Measurements from ENCODE around the gene ZNF407. TPM values are rescaled to one million over a fixed set of nuclear protein-coding genes. Genes with fewer than 3 reads are reported as not detected.

ZNF407 gene
- total RNA-seq, 2 experiments from 2014 or later: 11.4 TPM

DNA sequence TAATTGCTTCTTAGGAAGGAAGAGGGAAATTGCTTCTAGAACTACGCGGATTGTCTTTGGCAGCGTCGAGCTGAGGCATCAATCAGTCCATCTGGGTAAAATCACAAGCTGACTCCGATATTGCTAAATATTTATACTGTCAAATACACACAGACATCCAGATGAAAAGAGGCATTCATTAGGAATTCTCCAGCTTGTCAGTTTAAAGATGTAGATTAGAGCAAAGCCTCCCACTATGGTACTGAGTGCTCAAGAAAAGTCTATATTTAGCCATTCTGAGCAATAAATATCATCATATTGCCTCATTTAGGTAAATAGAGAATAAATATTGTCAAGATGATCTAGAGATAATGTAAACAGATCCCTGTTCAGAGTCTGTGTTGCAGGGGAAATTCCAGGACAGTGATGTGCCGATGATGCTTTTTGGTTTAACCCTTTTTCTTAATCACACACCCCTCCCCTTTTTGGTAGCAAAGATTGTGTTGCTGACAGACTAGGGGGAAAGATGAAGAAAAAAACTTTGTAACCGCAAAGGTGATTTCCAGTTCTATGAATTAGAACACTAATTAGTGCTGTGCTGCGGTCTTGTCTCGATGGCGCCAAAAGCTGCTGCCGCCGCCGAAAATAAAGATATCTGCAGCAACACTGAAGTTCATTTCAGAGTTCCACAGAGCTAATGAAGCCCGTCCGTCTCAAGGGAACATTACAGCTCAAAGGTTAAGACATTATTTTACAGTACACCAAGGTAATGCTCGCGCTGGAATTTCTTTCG, 439.4 kb downstream of the ZNF407 start:
- H3K27ac Mint-ChIP-seq: no peak overlapping the region
- H3K36me3 Mint-ChIP-seq (ENCODE audit: low read depth): no peaks in the 10 kb centered on the region

DNA sequence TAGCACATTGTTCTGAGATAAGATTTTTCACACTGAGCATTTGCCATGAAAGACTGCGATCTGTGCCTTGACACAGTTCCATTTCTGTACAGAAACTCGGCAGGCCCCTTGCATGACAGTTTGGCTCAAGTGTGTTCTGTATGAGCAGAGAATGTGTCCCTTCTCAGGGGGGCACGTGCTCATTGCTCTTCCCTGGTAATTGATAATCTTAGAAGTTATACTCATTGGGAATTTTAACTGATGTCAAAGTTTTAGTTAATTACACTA, 440.0 kb downstream of the ZNF407 start:
- Mint-ChIP-seq H3K9me3 (ENCODE audit: low read depth) (no peaks in the 10 kb centered on the region), H3K4me3 (no peak overlapping the region), H3K27me3 (no peaks in the 10 kb centered on the region), H3K27ac (no peak overlapping the region), H3K4me1 (peaks cover 7% of the 10 kb centered on the region), H3K36me3 (ENCODE audit: low read depth) (no peaks in the 10 kb centered on the region)
- no peak for DNase-seq
- ATAC-seq: no peak
- intact Hi-C loops (cut with DNase I, micrococcal nuclease): no loop called here
- ChIA-PET POLR2A (interaction anchor here (0.8 kb wide), 1 partner anchor 405 kb away, joined by 3 read pairs; no protein-coding TSS in a partner anchor), CTCF (no interaction called here)

More for the DNA sequence above, 439.4 kb downstream of the ZNF407 start:
- Mint-ChIP-seq H3K4me3 (no peak overlapping the region), H3K4me1 (peaks cover 7% of the 10 kb centered on the region), H3K27me3 (no peaks in the 10 kb centered on the region), H3K9me3 (ENCODE audit: low read depth) (no peaks in the 10 kb centered on the region)
- intact Hi-C loops (cut with DNase I, micrococcal nuclease): no loop called here
- CTCF ChIA-PET: no interaction called here
- POLR2A ChIA-PET: no interaction called here
- DNase-seq (no peak), ATAC-seq (no peak)

DNA sequence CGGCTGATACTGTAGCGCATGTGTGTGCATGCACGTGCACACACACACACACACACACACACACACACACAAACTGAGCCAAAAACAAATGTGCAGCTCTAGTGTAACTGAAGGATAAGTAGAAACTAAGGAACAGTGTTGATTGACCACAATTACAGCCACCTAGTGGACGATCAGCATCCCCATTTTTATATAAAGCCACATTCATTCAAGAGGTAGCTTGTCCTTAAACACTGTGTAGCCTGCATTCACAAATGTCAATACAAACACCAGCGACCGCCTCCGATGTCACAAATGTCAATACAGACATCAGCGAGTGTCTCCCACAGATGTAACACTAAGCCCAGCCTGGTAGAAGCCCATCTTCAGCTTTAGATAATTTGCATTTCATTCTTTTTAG, 443.9 kb downstream of the ZNF407 start:
- DNase-seq: no peak
- CTCF ChIA-PET: interaction anchor here (0.6 kb wide), 1 partner anchor 77 kb away, joined by 3 read pairs; no protein-coding TSS in a partner anchor
- no peak overlapping the region for H3K27ac Mint-ChIP-seq
- H3K4me1 Mint-ChIP-seq: no peaks in the 10 kb centered on the region
- H3K36me3 Mint-ChIP-seq (ENCODE audit: low read depth): no peaks in the 10 kb centered on the region
- no peaks in the 10 kb centered on the region for H3K27me3 Mint-ChIP-seq
- POLR2A ChIA-PET: no interaction called here
- ATAC-seq: no peak
- H3K4me3 Mint-ChIP-seq: no peak overlapping the region
- intact Hi-C loops (cut with DNase I, micrococcal nuclease): no loop called here
- no peaks in the 10 kb centered on the region for H3K9me3 Mint-ChIP-seq (ENCODE audit: low read depth)

DNA sequence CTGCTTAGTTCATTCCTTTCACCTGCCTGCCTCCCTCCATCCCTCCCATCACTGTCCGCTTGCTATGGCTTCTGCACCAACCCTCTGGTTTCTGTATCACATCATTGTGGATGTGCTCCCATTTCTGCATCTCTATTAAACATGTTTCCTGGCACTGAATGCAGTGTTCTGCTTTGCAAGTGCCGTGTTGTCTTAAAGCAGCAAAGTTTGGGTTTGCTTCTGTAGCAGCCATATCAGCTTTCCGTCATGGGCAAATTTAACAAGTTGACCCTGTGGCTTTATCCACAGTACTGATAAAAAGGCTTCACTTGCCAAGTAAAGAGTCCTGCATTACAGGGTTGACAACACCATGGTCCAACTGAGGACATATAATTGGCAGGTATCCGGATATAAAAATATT, 445.8 kb downstream of the ZNF407 start:
- intact Hi-C loops (cut with DNase I, micrococcal nuclease): no loop called here
- POLR2A ChIA-PET: no interaction called here
- Mint-ChIP-seq H3K27ac (no peak overlapping the region), H3K36me3 (ENCODE audit: low read depth) (no peaks in the 10 kb centered on the region), H3K27me3 (no peaks in the 10 kb centered on the region), H3K4me1 (no peaks in the 10 kb centered on the region), H3K9me3 (ENCODE audit: low read depth) (no peaks in the 10 kb centered on the region), H3K4me3 (no peak overlapping the region)
- CTCF ChIA-PET: interaction anchor here (0.6 to 0.7 kb wide), 2 partner anchors 13 to 302 kb away, joined by 3 read pairs; no protein-coding TSS in a partner anchor
- DNase-seq: no peak
- no peak for ATAC-seq

DNA sequence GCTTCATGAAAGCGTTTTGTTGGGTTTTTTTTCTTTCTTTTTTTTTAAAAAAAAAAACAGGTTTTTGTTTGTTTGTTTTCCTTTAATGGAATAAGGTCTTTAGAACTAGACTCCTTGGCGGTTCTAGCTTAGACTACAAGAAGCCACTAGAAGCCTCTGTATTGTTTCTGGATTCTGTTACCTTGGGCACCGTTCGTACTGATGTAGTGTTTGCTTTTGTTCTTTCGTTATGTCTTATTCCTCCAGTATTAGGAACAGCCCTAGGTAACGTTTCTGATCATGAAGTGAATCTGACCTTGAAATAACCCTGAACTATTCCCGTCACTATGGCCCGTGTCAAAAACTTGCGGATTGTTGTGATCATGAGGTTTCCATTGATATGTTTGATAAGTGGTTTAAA, 446.6 kb downstream of the ZNF407 start:
- no peaks in the 10 kb centered on the region for H3K4me1 Mint-ChIP-seq
- DNase-seq (no peak), ATAC-seq (no peak)
- H3K4me3 Mint-ChIP-seq: no peak overlapping the region
- no peaks in the 10 kb centered on the region for H3K27me3 Mint-ChIP-seq
- intact Hi-C loops (cut with DNase I, micrococcal nuclease): no loop called here
- H3K27ac Mint-ChIP-seq: no peak overlapping the region
- no peaks in the 10 kb centered on the region for H3K9me3 Mint-ChIP-seq (ENCODE audit: low read depth)
- ChIA-PET POLR2A (no interaction called here), CTCF (interaction anchor here (0.7 kb wide), 1 partner anchor 12 kb away, joined by 3 read pairs; no protein-coding TSS in a partner anchor)
- no peaks in the 10 kb centered on the region for H3K36me3 Mint-ChIP-seq (ENCODE audit: low read depth)

DNA sequence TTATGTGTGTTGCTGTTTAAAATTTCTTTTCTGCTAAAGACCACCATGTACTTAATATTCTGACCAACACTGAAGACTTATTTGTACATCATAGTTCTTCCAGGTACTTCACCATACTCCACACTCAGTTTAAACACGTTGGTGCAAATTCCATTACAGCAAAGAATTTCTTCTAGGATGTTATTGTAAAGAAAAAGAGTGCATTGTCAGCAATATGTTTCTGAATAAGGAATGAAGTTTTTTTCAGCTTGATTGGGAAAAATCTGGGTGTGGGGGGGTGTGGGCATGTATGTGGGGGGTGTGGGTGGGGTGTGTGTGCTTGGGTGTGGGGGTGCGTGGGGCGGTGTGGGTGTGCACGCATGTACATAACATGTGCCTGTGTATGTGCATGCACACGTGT, 447.1 kb downstream of the ZNF407 start:
- no peak for ATAC-seq
- CTCF ChIA-PET: no interaction called here
- Mint-ChIP-seq H3K27me3 (no peaks in the 10 kb centered on the region), H3K4me1 (no peaks in the 10 kb centered on the region), H3K27ac (no peak overlapping the region), H3K36me3 (ENCODE audit: low read depth) (no peaks in the 10 kb centered on the region), H3K4me3 (no peak overlapping the region), H3K9me3 (ENCODE audit: low read depth) (no peaks in the 10 kb centered on the region)
- intact Hi-C loops (cut with DNase I, micrococcal nuclease): no loop called here
- POLR2A ChIA-PET: no interaction called here
- no peak for DNase-seq

DNA sequence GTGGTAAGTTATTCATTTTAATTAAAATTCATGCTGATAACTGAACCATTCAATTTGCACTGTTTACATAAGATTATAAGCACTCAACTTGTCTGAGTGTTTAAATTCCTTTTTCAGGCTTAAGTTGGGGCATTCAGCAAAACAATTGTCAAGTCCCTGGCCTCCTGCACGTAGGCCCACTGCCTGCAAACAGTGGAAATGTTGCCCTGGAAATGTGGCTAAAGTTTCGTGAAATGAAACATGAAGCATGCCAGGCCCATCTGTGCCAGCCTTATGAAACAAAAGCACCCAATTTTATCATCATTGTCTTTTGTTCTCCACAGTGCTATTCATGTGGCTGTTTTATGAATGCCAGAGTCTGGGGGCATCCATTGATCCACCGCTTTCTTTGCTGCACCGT, 447.6 kb downstream of the ZNF407 start:
- Mint-ChIP-seq H3K27me3 (no peaks in the 10 kb centered on the region), H3K36me3 (ENCODE audit: low read depth) (no peaks in the 10 kb centered on the region), H3K9me3 (ENCODE audit: low read depth) (no peaks in the 10 kb centered on the region), H3K4me1 (no peaks in the 10 kb centered on the region), H3K27ac (no peak overlapping the region), H3K4me3 (no peak overlapping the region)
- DNase-seq (no peak), ATAC-seq (no peak)
- POLR2A ChIA-PET: no interaction called here
- intact Hi-C loops (cut with DNase I, micrococcal nuclease): no loop called here
- CTCF ChIA-PET: no interaction called here

DNA sequence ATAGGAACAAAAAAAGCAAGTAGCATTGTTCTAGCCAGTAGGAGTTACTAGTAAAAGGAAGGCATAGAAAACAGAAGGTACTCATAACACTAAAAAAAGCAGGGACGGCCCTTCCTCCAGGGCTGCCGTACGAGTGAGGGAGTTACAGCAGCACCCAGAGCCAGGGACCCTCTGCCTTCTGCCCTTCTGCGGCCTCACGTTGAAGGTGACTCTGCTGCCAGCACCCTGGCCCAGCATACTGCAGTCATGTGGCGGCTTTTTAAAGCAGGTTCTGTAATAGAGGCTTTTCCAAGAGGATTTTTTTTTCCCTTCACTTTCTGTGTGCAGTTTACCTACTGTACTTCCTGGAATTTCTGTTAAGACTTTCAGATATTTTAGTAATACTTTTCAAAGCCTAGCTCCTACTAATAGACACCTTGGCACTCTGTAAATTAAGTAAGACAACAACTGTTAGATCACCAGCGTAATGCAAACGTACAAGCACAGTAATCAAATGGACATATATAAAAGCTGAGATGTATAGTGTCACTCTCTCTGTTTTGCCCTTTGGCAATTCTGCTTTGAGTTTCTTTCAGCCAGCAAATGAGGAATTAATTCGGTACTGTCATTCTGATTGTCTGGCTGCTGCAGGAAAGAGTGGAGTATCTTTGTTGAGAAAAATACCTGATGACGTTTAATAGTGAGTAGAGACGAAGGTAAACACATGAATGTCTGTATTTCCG, 449.7 kb downstream of the ZNF407 start:
- H3K27ac Mint-ChIP-seq: no peak overlapping the region
- POLR2A ChIA-PET: no interaction called here
- H3K36me3 Mint-ChIP-seq (ENCODE audit: low read depth): no peaks in the 10 kb centered on the region
- DNase-seq (no peak), ATAC-seq (no peak)
- H3K4me3 Mint-ChIP-seq: no peak overlapping the region
- H3K27me3 Mint-ChIP-seq: no peaks in the 10 kb centered on the region
- no peaks in the 10 kb centered on the region for H3K4me1 Mint-ChIP-seq
- no peaks in the 10 kb centered on the region for H3K9me3 Mint-ChIP-seq (ENCODE audit: low read depth)
- CTCF ChIA-PET: no interaction called here
- intact Hi-C loops (cut with DNase I, micrococcal nuclease): no loop called here

DNA sequence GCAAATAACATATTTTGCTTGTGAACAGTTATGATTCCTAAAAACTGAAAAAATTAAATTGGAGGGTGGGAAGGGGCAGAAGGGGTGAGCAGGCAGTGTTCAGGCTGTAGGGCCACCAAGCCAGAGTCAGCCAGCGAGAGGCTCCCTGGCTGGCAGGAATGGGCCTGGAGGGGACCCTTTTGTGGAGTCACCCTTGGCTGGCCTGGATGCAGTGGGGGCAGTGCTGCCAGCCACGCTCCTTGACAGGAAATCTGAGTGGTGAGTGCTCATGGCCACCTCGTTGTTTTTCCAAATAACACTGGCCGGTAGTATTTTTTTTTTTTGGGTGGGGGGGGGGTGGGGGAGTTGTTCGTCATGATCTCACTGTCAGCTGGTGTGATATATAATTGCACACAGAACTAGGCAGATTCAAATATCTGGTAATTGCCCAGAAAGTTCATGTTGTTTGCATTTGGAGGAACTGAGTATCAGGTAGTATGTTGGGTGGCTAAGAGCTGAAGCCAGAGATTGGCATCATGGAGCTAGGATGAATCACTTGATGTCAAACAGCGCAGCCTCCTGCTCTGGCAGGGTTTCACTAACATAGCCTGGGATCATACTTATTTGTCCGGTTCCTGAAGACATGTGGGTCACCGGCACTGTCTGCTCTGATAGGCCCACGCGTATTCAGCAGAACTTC, 451.2 kb downstream of the ZNF407 start:
- Mint-ChIP-seq H3K36me3 (ENCODE audit: low read depth) (peaks cover 3% of the 10 kb centered on the region), H3K4me1 (no peaks in the 10 kb centered on the region), H3K27ac (no peak overlapping the region), H3K27me3 (no peaks in the 10 kb centered on the region), H3K9me3 (ENCODE audit: low read depth) (no peaks in the 10 kb centered on the region), H3K4me3 (no peak overlapping the region)
- DNase-seq (no peak), ATAC-seq (no peak)
- ChIA-PET CTCF (interaction anchor here (0.6 kb wide), 1 partner anchor 129 kb away, joined by 3 read pairs; no protein-coding TSS in a partner anchor), POLR2A (no interaction called here)
- intact Hi-C loops (cut with DNase I, micrococcal nuclease): no loop called here

DNA sequence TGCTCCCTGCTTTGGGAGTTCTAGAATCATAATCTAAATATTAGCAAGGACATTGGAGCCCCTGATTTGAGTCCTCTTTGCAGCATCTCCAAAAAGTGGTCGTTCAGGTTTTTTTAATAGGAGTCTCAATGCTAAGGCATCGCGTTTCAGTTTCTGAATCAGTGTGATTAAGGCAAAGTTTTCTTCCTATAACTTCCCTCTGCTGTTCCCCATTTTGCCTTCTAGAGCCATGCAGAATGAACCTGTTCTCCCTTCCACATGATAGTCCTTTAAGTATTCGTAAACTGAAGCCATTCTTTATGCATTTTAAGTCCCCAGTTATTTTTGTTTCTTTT, 451.8 kb downstream of the ZNF407 start:
- ATAC-seq (no peak), DNase-seq (no peak)
- Mint-ChIP-seq H3K27me3 (no peaks in the 10 kb centered on the region), H3K4me3 (no peak overlapping the region), H3K27ac (no peak overlapping the region), H3K4me1 (no peaks in the 10 kb centered on the region), H3K36me3 (ENCODE audit: low read depth) (peaks cover 3% of the 10 kb centered on the region), H3K9me3 (ENCODE audit: low read depth) (no peaks in the 10 kb centered on the region)
- ChIA-PET CTCF (no interaction called here), POLR2A (no interaction called here)
- intact Hi-C loops (cut with DNase I, micrococcal nuclease): no loop called here

DNA sequence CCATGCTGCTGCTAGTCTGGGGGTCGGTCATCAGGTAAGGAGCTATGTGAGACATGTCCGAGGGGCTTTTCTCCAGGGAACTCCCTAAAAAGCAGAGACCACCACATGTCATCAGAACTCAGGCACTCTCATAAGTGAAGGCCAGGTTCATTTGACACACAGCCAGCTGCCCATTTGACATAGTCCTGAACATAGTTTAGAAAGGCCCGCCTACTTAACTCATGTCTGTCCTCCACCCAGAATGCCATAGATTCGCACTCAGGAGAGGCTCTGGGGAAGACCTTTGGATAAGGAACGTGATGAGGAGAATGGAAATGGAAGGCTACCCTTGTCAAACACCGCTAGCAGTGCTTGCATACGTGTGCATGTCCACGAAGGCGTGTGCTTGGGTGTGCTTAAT, 454.1 kb downstream of the ZNF407 start:
- intact Hi-C loops (cut with DNase I, micrococcal nuclease): no loop called here
- Mint-ChIP-seq H3K4me3 (no peak overlapping the region), H3K36me3 (ENCODE audit: low read depth) (peaks cover 3% of the 10 kb centered on the region), H3K9me3 (ENCODE audit: low read depth) (no peaks in the 10 kb centered on the region), H3K4me1 (no peaks in the 10 kb centered on the region), H3K27ac (no peak overlapping the region), H3K27me3 (no peaks in the 10 kb centered on the region)
- DNase-seq (no peak), ATAC-seq (no peak)
- ChIA-PET POLR2A (no interaction called here), CTCF (interaction anchor here (0.8 kb wide), 1 partner anchor 12 kb away, joined by 5 read pairs; no protein-coding TSS in a partner anchor)

DNA sequence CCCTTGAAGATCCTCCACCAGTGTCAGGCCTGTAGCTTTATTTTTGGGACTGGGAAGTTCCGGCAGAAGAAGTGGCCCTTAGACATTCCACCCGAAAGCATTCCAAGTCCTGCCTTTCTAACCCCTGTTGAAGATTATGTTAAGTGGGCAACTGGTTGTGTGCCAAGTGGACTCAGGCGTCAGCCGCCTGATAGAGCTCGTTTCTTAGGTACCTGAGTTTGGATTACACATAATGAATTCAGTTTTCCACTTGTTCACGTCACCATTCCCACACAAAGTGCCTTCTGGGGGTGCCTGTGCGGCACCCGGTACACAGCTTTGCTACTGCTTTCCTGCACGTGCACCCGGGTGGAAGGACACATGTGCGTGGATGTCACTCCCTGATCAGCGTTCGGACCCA, 454.8 kb downstream of the ZNF407 start:
- Mint-ChIP-seq H3K36me3 (ENCODE audit: low read depth) (peaks cover 3% of the 10 kb centered on the region), H3K27me3 (no peaks in the 10 kb centered on the region), H3K4me1 (no peaks in the 10 kb centered on the region), H3K27ac (no peak overlapping the region), H3K4me3 (no peak overlapping the region), H3K9me3 (ENCODE audit: low read depth) (no peaks in the 10 kb centered on the region)
- ChIA-PET POLR2A (no interaction called here), CTCF (no interaction called here)
- ATAC-seq (no peak), DNase-seq (no peak)
- intact Hi-C loops (cut with DNase I, micrococcal nuclease): no loop called here
